Karpas-422 (cell line): ENCODE measurements around the gene PPM1M. TPM values are rescaled to one million over a fixed set of nuclear protein-coding genes. Genes with fewer than 3 reads are reported as not detected.
A peak's percentile ranks its signal among the peaks of the same experiment; 100 is the strongest.
"Not testable (repeated sequence)": the region's sequence is repeated elsewhere in the genome, so short reads cannot be mapped to it uniquely, and the experiment has no call there.

Source experiments
- DNase-seq: peaks from one replicate; pipeline ENCODE4 v3.0.0-alpha.2; 2015
- H2AFZ ChIP-seq: fragments of 200-600 bp; sonication (generic); 2 replicates; pipeline ENCODE4 v1.6.1; 2014; ENCODE audit warnings: antibody characterized with exemption, low read length, mixed read lengths
- H3K27ac ChIP-seq: fragments of 200-600 bp; sonication (generic); 2 replicates; pipeline ENCODE4 v1.5.1; 2014; ENCODE audit warnings: mild to moderate bottlenecking, low read length, moderate library complexity
- H3K27me3 ChIP-seq: fragments of 200-600 bp; sonication (generic); 2 replicates; pipeline ENCODE4 v1.6.1; 2014; ENCODE audit warnings: low read length, mixed read lengths
- H3K36me3 ChIP-seq: fragments of 200-600 bp; sonication (generic); 2 replicates; pipeline ENCODE4 v1.6.1; 2014; ENCODE audit warnings: low read length, mixed read lengths; ENCODE audit not compliant: insufficient read depth
- H3K4me1 ChIP-seq: fragments of 200-600 bp; sonication (generic); 2 replicates; pipeline ENCODE4 v1.6.1; 2014; ENCODE audit warnings: mild to moderate bottlenecking, low read length, mixed read lengths
- H3K4me2 ChIP-seq: fragments of 200-600 bp; sonication (generic); 2 replicates; pipeline ENCODE4 v1.6.1; 2014; ENCODE audit warnings: low read length, low read depth, mild to moderate bottlenecking; ENCODE audit not compliant: poor library complexity, severe bottlenecking
- H3K4me3 ChIP-seq: fragments of 200-600 bp; sonication (generic); 2 replicates; pipeline ENCODE4 v1.5.1; 2014; ENCODE audit warnings: mild to moderate bottlenecking, antibody characterized with exemption, low read length, mixed read lengths
- H3K79me2 ChIP-seq: fragments of 200-600 bp; sonication (generic); 2 replicates; pipeline ENCODE4 v1.6.1; 2014; ENCODE audit warnings: mild to moderate bottlenecking, low read length, mixed read lengths
- H3K9ac ChIP-seq: fragments of 200-600 bp; sonication (generic); 2 replicates; pipeline ENCODE4 v1.6.0; 2014; ENCODE audit warnings: low read length
- H3K9me2 ChIP-seq: fragments of 200-600 bp; sonication (generic), shearing (Covaris generic); replicated peaks from 2 replicates; pipeline ENCODE4 v1.6.0; 2014; ENCODE audit warnings: mild to moderate bottlenecking, low read length, moderate library complexity; ENCODE audit not compliant: insufficient read depth
- H3K9me3 ChIP-seq: fragments of 300-700, 200-600 bp; sonication (generic); 2 replicates; pipeline ENCODE4 v1.6.1; 2014; ENCODE audit warnings: low read length, mixed read lengths
- H4K20me1 ChIP-seq: fragments of 200-600 bp; sonication (generic); 2 replicates; pipeline ENCODE4 v1.6.1; 2014; ENCODE audit warnings: mild to moderate bottlenecking, antibody characterized with exemption, low read length, low read depth; ENCODE audit not compliant: insufficient read depth
- total RNA-seq: library from RNA; depleted of rRNA; stranded (reverse); fragments of >200 nt; shearing (Covaris generic); gene quantifications from 2 replicates; pipeline ENCODE4 v1.2.3, GENCODE V29; 2014; ENCODE audit warnings: low replicate concordance

The PPM1M gene
- total RNA-seq, 1 experiment from 2014 or later = 35.4 TPM

- not testable (repeated sequence) for H3K9me3 ChIP-seq, H3K9me2 ChIP-seq, H3K4me2 ChIP-seq, H3K36me3 ChIP-seq, H3K27ac ChIP-seq, DNase-seq, H3K9ac ChIP-seq, H4K20me1 ChIP-seq, H2AFZ ChIP-seq, H3K27me3 ChIP-seq, H3K4me3 ChIP-seq
- Histone ChIP-seq H3K4me1 (peaks cover 25% of the 10 kb centered on the region), H3K79me2 (peaks cover 12% of the 10 kb centered on the region)
These were observed 38.5 kb downstream of the PPM1M start for GRCh38 chr3:52284051-52284450.

DNA sequence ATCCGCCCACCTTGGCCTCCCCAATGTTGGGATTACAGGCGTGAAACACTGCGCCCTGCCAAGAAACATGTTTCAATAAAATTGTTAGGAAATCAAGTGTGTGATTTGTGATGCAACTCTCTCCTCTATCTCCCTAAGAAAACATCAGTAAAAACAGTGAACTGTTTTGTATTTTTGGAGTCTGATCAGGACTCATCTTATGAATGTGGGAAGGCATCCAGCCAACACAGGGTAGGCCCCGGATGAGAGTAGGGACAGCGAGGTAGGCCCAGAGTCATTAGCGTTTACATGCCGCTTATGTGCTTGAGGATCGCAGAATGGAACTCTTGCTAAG lies 41.2 kb downstream of the PPM1M start:
- H3K4me3 ChIP-seq = peak overlapping the region; percentile 73
- H3K4me1 ChIP-seq = peaks cover 33% of the 10 kb centered on the region

DNA sequence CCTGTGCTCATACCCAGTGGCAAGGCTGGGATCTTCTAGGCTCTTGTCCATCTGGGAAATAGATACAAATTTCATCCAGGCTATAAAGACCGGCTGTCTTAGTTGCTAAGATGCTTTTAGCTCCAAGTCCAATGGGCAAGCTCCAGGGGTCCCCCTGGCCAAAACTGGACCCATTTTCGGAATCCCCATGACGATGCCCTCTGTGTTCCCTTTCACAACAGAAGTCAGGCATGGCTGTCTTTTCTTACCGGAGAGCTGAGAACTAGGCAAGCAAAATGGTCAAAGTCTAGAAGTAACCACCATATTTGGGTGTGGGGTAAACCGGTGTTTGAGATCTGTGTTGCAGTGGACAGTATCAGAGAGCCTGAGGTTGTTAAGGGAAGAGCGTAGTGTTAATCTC lies 43.1 kb downstream of the PPM1M start:
- Histone ChIP-seq H3K4me2 (peak overlapping the region; percentile 96), H3K27me3 (no peaks in the 10 kb centered on the region), H3K4me3 (peak overlapping the region; percentile 73), H3K27ac (peak overlapping the region; percentile 97), H2AFZ (no peak overlapping the region), H3K36me3 (no peaks in the 10 kb centered on the region), H4K20me1 (no peaks in the 10 kb centered on the region), H3K4me1 (peaks cover 34% of the 10 kb centered on the region), H3K9me3 (no peaks in the 10 kb centered on the region), H3K9ac (peak overlapping the region; percentile 98), H3K9me2 (no peaks in the 10 kb centered on the region), H3K79me2 (peaks cover 12% of the 10 kb centered on the region)
- no peak for DNase-seq

More for the DNA sequence above, 41.2 kb downstream of the PPM1M start:
- no peak for DNase-seq
- no peak overlapping the region for H2AFZ ChIP-seq
- no peaks in the 10 kb centered on the region for H4K20me1 ChIP-seq
- peak overlapping the region; percentile 98 for H3K9ac ChIP-seq
- no peaks in the 10 kb centered on the region for H3K9me3 ChIP-seq
- no peaks in the 10 kb centered on the region for H3K9me2 ChIP-seq
- H3K27ac ChIP-seq = peak overlapping the region; percentile 97
- peak overlapping the region; percentile 96 for H3K4me2 ChIP-seq
- H3K79me2 ChIP-seq = peaks cover 12% of the 10 kb centered on the region
- H3K27me3 ChIP-seq = no peaks in the 10 kb centered on the region
- H3K36me3 ChIP-seq = no peaks in the 10 kb centered on the region

DNA sequence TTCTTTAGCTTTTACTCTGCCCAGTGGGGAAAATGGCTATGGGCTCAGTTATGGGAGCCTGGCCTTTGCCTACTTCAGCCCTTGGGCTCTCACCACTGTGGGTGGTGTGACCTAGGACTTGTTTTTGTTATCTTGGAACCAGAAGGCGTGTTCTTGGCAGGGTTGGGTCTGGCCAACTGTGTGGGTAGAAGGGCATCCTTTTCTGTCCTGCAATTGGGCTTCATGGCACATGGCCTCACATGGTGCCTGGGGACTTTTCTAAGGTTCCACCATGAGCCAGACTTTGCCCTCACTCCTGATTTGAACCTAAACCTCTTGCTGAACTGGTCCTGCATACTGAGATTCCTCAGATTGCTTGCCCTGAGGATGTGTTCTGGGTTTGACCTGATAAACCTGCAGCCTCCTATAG lies 43.8 kb downstream of the PPM1M start:
- Histone ChIP-seq H3K4me2 (peak overlapping the region; percentile 96), H3K4me1 (peaks cover 34% of the 10 kb centered on the region), H3K79me2 (peaks cover 12% of the 10 kb centered on the region), H3K36me3 (no peaks in the 10 kb centered on the region), H3K9ac (no peak overlapping the region), H2AFZ (no peak overlapping the region), H3K4me3 (no peak overlapping the region; the same call in 1 of the 2 replicates), H3K27ac (peak overlapping the region; percentile 97; the same call in 1 of the 2 replicates), H3K27me3 (no peaks in the 10 kb centered on the region), H3K9me2 (no peaks in the 10 kb centered on the region), H4K20me1 (no peaks in the 10 kb centered on the region), H3K9me3 (no peaks in the 10 kb centered on the region)
- DNase-seq = no peak

DNA sequence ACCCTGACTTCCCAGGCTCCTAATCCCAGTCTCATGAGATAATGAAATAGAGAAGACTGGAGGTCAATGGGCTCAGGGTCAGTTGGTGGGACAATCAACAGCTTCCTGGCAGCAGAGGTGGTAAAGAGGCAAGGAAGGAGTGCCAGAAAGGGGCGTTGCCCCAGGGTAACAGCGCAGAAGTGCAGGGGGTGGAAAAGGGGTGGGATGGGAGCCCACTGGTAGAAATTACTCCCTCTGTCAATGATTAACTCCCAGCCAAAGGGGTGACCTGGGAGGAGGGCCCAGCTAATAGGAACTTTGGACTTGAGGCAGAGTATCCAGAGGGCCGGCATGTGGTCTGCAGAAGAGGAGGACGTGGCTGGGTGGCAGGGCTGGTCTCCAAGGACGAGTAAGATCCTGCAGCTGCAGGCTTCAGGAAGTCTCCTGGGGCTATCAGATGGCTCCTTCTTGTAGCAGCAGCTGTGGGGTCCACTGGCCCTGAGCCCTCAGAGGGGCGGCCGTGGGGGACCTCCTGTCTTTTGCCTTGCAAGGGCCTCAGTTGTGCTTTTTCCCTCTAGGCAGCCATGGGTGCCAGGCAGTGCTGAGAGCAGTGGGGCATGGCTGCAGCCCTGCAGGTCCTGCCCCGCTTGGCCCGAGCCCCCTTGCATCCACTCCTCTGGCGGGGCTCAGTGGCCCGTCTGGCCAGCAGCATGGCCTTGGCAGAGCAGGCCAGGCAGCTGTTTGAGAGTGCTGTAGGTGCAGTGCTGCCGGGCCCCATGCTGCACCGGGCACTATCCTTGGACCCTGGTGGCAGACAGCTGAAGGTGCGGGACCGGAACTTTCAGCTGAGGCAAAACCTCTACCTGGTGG lies 44.4 kb downstream of the PPM1M start:
- Histone ChIP-seq H3K4me3 (no peak overlapping the region), H3K79me2 (peaks cover 12% of the 10 kb centered on the region), H4K20me1 (no peaks in the 10 kb centered on the region), H3K36me3 (no peaks in the 10 kb centered on the region), H3K27me3 (no peaks in the 10 kb centered on the region), H3K9ac (no peak overlapping the region), H3K9me3 (no peaks in the 10 kb centered on the region), H2AFZ (no peak overlapping the region), H3K9me2 (no peaks in the 10 kb centered on the region), H3K4me1 (peaks cover 34% of the 10 kb centered on the region), H3K4me2 (no peak overlapping the region), H3K27ac (peak overlapping the region; percentile 97; the same call in 1 of the 2 replicates)
- DNase-seq = no peak

GRCh38 chr3:52290596-52291507 lies 45.3 kb downstream of the PPM1M start:
- Histone ChIP-seq H2AFZ (no peak overlapping the region), H3K4me2 (no peak overlapping the region), H3K27me3 (no peaks in the 10 kb centered on the region), H4K20me1 (no peaks in the 10 kb centered on the region), H3K9ac (no peak overlapping the region), H3K4me3 (no peak overlapping the region), H3K79me2 (peaks cover 12% of the 10 kb centered on the region), H3K9me3 (no peaks in the 10 kb centered on the region), H3K27ac (no peak overlapping the region), H3K36me3 (no peaks in the 10 kb centered on the region), H3K9me2 (no peaks in the 10 kb centered on the region), H3K4me1 (peaks cover 34% of the 10 kb centered on the region)
- no peak for DNase-seq

GRCh38 chr3:52291508-52292181 lies 46.1 kb downstream of the PPM1M start:
- DNase-seq = peak; percentile 81
- peaks cover 31% of the 10 kb centered on the region for H3K4me1 ChIP-seq
- no peak overlapping the region for H3K4me2 ChIP-seq
- no peaks in the 10 kb centered on the region for H3K9me2 ChIP-seq
- H3K4me3 ChIP-seq = no peak overlapping the region
- H3K27ac ChIP-seq = no peak overlapping the region
- H4K20me1 ChIP-seq = no peaks in the 10 kb centered on the region
- H3K36me3 ChIP-seq = no peaks in the 10 kb centered on the region
- H2AFZ ChIP-seq = no peak overlapping the region
- H3K9ac ChIP-seq = no peak overlapping the region
- peaks cover 8% of the 10 kb centered on the region for H3K79me2 ChIP-seq
- H3K9me3 ChIP-seq = no peaks in the 10 kb centered on the region
- no peaks in the 10 kb centered on the region for H3K27me3 ChIP-seq
